GM18867 (cell line): ENCODE data around the gene THOP1.
"Not testable (repeated sequence)": the region's sequence is repeated elsewhere in the genome, so short reads cannot be mapped to it uniquely, and the experiment has no call there.

ENCODE experiments used
- ATAC-seq: cut with Tn5 transposase; IDR thresholded peaks from one replicate; pipeline ENCODE4 v1.9.1; 2021; ENCODE audit warnings: mild to moderate bottlenecking, moderate library complexity; ENCODE audit not compliant: unreplicated experiment

Gene THOP1

GRCh38 chr19:2815191-2815614 is 29.9 kb downstream of the THOP1 start:
- no peak for ATAC-seq

- no peak for ATAC-seq
These were observed 30.6 kb downstream of the THOP1 start for GRCh38 chr19:2815923-2816322.

- no peak for ATAC-seq
These were observed 31.3 kb downstream of the THOP1 start for GRCh38 chr19:2816641-2817040.

- ATAC-seq: not testable (repeated sequence)
These were observed 32.0 kb downstream of the THOP1 start for GRCh38 chr19:2817237-2817829.

- peak; percentile 86 for ATAC-seq
These were observed 34.3 kb downstream of the THOP1 start, which contains the start of gene ZNF554 for GRCh38 chr19:2819540-2820111. Gene ZNF554, plus strand, starts transcription at chr19:2819868. Its CDS starts 204 bp downstream, at chr19:2820072.

GRCh38 chr19:2820112-2820702 is 34.9 kb downstream of the THOP1 start:
- peak; percentile 27 for ATAC-seq

- no peak for ATAC-seq
These were observed 37.5 kb downstream of the THOP1 start for GRCh38 chr19:2822846-2823245.

- no peak for ATAC-seq
These were observed 38.3 kb downstream of the THOP1 start for GRCh38 chr19:2823646-2824045.

GRCh38 chr19:2824129-2824528 is 38.8 kb downstream of the THOP1 start:
- no peak for ATAC-seq

- ATAC-seq: no peak
These were observed 41.7 kb downstream of the THOP1 start for GRCh38 chr19:2827022-2827421.

- no peak for ATAC-seq
These were observed 42.7 kb downstream of the THOP1 start for GRCh38 chr19:2827840-2828489.

GRCh38 chr19:2834294-2834871 is 49.1 kb downstream of the THOP1 start:
- no peak for ATAC-seq

GRCh38 chr19:2837430-2837829 is 52.1 kb downstream of the THOP1 start:
- no peak for ATAC-seq

GRCh38 chr19:2840794-2841791 is 55.8 kb downstream of the THOP1 start, which contains the start of gene ZNF555:
Gene ZNF555, plus strand, starts transcription at chr19:2841475. Its CDS starts 98 bp downstream, at chr19:2841573.
- peak; percentile 93 for ATAC-seq

- ATAC-seq: no peak
These were observed 56.7 kb downstream of the THOP1 start for GRCh38 chr19:2841855-2842574.

GRCh38 chr19:2845107-2845506 is 59.8 kb downstream of the THOP1 start:
- ATAC-seq: no peak

GRCh38 chr19:2846180-2846894 is 61.0 kb downstream of the THOP1 start:
- ATAC-seq: no peak

- no peak for ATAC-seq
These were observed 62.2 kb downstream of the THOP1 start for GRCh38 chr19:2847507-2847906.

- ATAC-seq: no peak
These were observed 63.3 kb downstream of the THOP1 start for GRCh38 chr19:2848616-2849015.
